GM12891 (cell line): ENCODE measurements around the gene HDAC4.

ENCODE experiments used
- POLR2A ChIP-seq: IDR thresholded peaks from 2 replicates; pipeline ENCODE4 v1.6.1; 2011; ENCODE audit warnings: low read depth, low read length, control low read depth
- POLR2AphosphoS5 ChIP-seq: IDR thresholded peaks from 2 replicates; pipeline ENCODE4 v1.6.1; 2011; ENCODE audit warnings: low read depth, low read length, control low read depth
- SPI1 ChIP-seq: IDR thresholded peaks from 2 replicates; pipeline ENCODE4 v1.6.1; 2011; ENCODE audit warnings: low read depth, low read length, control low read depth
- TAF1 ChIP-seq: IDR thresholded peaks from 2 replicates; pipeline ENCODE4 v1.6.1; 2011; ENCODE audit warnings: low read depth, low read length, control low read depth

GRCh38 chr2:239409976-239410375, 9.2 kb upstream of the HDAC4 start:
- TF ChIP-seq POLR2A (no peak), POLR2AphosphoS5 (no peak), TAF1 (no peak), SPI1 (no peak)
